Spleen (tissue), 11 donors: ENCODE results near the gene PRCD. TPM values are rescaled to one million over a fixed set of nuclear protein-coding genes. Genes with fewer than 3 reads are reported as not detected.

ENCODE experiments used
- DNase-seq: peaks from one replicate; pipeline ENCODE4 v3.0.0-alpha.2; 2020
- H3K27ac ChIP-seq, 8 donors: fragments of 200-600 bp; sonication (generic) in 7 of 8; 1 replicate in 4 of 8; 2 replicates in 4 of 8; pipeline versions ENCODE4 v1.5.0 to v1.8.0; 2016 to 2021; ENCODE audit warnings: inconsistent platforms in 4 of 8, mild to moderate bottlenecking in 4 of 8, moderate library complexity in 1 of 8
- H3K27me3 ChIP-seq, 7 donors: fragments of 200-600 bp; sonication (generic) in 6 of 7; replicated peaks in 1 of 7; 1 replicate in 4 of 7; 2 replicates in 3 of 7; pipeline versions ENCODE4 v1.5.0 to v1.8.0; 2016 to 2021; ENCODE audit warnings: inconsistent platforms in 3 of 7, mild to moderate bottlenecking in 1 of 7
- H3K36me3 ChIP-seq, 6 donors: fragments of 200-600 bp; sonication (generic) in 5 of 6; 1 replicate in 4 of 6; 2 replicates in 2 of 6; pipeline versions ENCODE4 v1.5.0 to v1.8.0; 2016 to 2021; ENCODE audit warnings: inconsistent platforms in 2 of 6
- H3K4me1 ChIP-seq, 6 donors: fragments of 200-600 bp; sonication (generic) in 5 of 6; 1 replicate in 3 of 6; 2 replicates in 3 of 6; pipeline versions ENCODE4 v1.5.0 to v1.8.0; 2016 to 2021; ENCODE audit warnings: inconsistent platforms in 3 of 6
- H3K4me3 ChIP-seq, 8 donors: fragments of 200-600 bp; sonication (generic) in 7 of 8; 1 replicate in 4 of 8; 2 replicates in 4 of 8; pipeline versions ENCODE4 v1.5.0 to v1.8.0; 2016 to 2021; ENCODE audit warnings: inconsistent platforms in 4 of 8, mild to moderate bottlenecking in 4 of 8, moderate library complexity in 2 of 8
- H3K9me3 ChIP-seq, 8 donors: fragments of 200-600 bp; sonication (generic) in 7 of 8; 1 replicate in 4 of 8; 2 replicates in 4 of 8; pipeline versions ENCODE4 v1.5.0 to v1.8.0; 2016 to 2021; ENCODE audit warnings: inconsistent platforms in 4 of 8
- CTCF ChIP-seq, 11 experiments: fragments of 200-600 bp in 7 of 11; fragments of 450-650 bp in 4 of 11; sonication (generic) in 4 of 11; IDR thresholded peaks in 8 of 11; conservative IDR thresholded peaks in 3 of 11; 1 replicate in 7 of 11; 2 replicates in 4 of 11; pipeline versions ENCODE4 v1.4.0 to v1.8.0; 2016 to 2021; ENCODE audit warnings: antibody characterized with exemption in 11 of 11, inconsistent platforms in 4 of 11, mild to moderate bottlenecking in 1 of 11
- POLR2A ChIP-seq, 3 donors: fragments of 450-650 bp; IDR thresholded peaks; one replicate each; pipeline ENCODE4 v1.5.1; 2017; ENCODE audit warnings: antibody characterized with exemption in 3 of 3, mild to moderate bottlenecking in 1 of 3
- POLR2AphosphoS5 ChIP-seq, 3 donors: sonication (generic); formaldehyde crosslinking; IDR thresholded peaks; one replicate each; pipeline ENCODE4 v1.5.1; 2017; ENCODE audit warnings: antibody characterized with exemption in 3 of 3
- WGBS, 5 donors: extraction: QIAGEN DNeasy Blood & Tissue Kit in 3 of 5; methylation state at CpG; one replicate each; pipeline versions ENCODE4 v1.1.5 to v1.1.7; 2013 to 2018; 5-methylcytosine and 5-hydroxymethylcytosine counted together
- intact Hi-C: fragments of 100-400 bp; cut with DNase I; formaldehyde crosslinking; loops from one replicate; pipeline ENCODE4 v1.15.0; 2023; ENCODE audit warnings: low total_unique reads
- polyA plus RNA-seq, 3 donors: library from polyadenylated mRNA; stranded (reverse); fragments of 200-250 nt; gene quantifications; one replicate each; pipeline ENCODE4 v1.2.1, GENCODE V29; 2013
- total RNA-seq, 7 donors: library from RNA; depleted of rRNA in 3 of 7; stranded (reverse); fragments of >200 nt in 3 of 7; fragmentation: NEBNext Ultra II Directional in 4 of 7; extraction: Animal tissue kit (Norgen Biotek cat#: 25700) in 4 of 7; gene quantifications; one replicate each; pipeline versions ENCODE4 v1.1.0 to v1.2.1, GENCODE V29; 2016 to 2021
- donor health status: healthy with polysubstance abuse.
- donor health status: DM: no; HTN: no; CAD: no; lungs with moderate emphysema.
- donor health status: DM: no; HTN: no; CAD: no.
- donor health status: Bipolar disorder and iron deficiency.
- donor health status: healthy.
- donor health status: DM: no; HTN: no; CAD: no.
- donor health status: DM: yes; HTN: yes; CAD: no.

The PRCD gene
- total and polyA plus RNA-seq, 10 donors = 3.5 to 54.1 (median 11.8) TPM

GRCh38 chr17:76574166-76574565, 34.3 kb downstream of the PRCD start:
- peaks cover 0 to 15% (median 4%) of the 10 kb centered on the region in 6 donors for H3K4me1 ChIP-seq
- H3K27me3 ChIP-seq = no peaks in the 10 kb centered on the region
- intact Hi-C loops = no loop called here
- no peak overlapping the region for H3K4me3 ChIP-seq
- no peak for TF ChIP-seq CTCF (IDR thresholded peaks at IDR 0.05 in 8 of 11, conservative IDR thresholded peaks at IDR 0.05 in 3 of 11)
- TF ChIP-seq POLR2A (IDR thresholded peaks at IDR 0.05) = no peak
- no peak for TF ChIP-seq POLR2AphosphoS5 (IDR thresholded peaks at IDR 0.05)
- no peak overlapping the region for H3K27ac ChIP-seq
- 88 to 96% (median 94%) methylated on average over 10 to 11 of the region's 11 CpGs for whole genome bisulfite sequencing, 5 donors
- H3K9me3 ChIP-seq = no peaks in the 10 kb centered on the region
- H3K36me3 ChIP-seq = peaks cover 0 to 7% (median 0%) of the 10 kb centered on the region in 6 donors
- no peak for DNase-seq

- Histone ChIP-seq H3K27me3 (no peaks in the 10 kb centered on the region), H3K36me3 (peaks cover 0 to 7% (median 0%) of the 10 kb centered on the region in 6 donors), H3K27ac (no peak overlapping the region), H3K4me1 (peaks cover 0 to under 1% (median 0%) of the 10 kb centered on the region in 6 donors), H3K9me3 (no peaks in the 10 kb centered on the region), H3K4me3 (no peak overlapping the region)
- intact Hi-C loops = no loop called here
- TF ChIP-seq POLR2A (IDR thresholded peaks at IDR 0.05) = no peak
- no peak for TF ChIP-seq CTCF (IDR thresholded peaks at IDR 0.05 in 8 of 11, conservative IDR thresholded peaks at IDR 0.05 in 3 of 11)
- TF ChIP-seq POLR2AphosphoS5 (IDR thresholded peaks at IDR 0.05) = no peak
- no peak for DNase-seq
- 62 to 70% (median 64%) methylated on average over 5 of the region's 5 CpGs for WGBS, 5 donors
Measured at GRCh38 chr17:76575570-76575969, 35.7 kb downstream of the PRCD start.

GRCh38 chr17:76576189-76576588, 36.3 kb downstream of the PRCD start:
- no peak for DNase-seq
- no peaks in the 10 kb centered on the region for H3K27me3 ChIP-seq
- no peak for TF ChIP-seq POLR2AphosphoS5 (IDR thresholded peaks at IDR 0.05)
- TF ChIP-seq CTCF (IDR thresholded peaks at IDR 0.05 in 8 of 11, conservative IDR thresholded peaks at IDR 0.05 in 3 of 11) = no peak
- no peak for TF ChIP-seq POLR2A (IDR thresholded peaks at IDR 0.05)
- H3K4me3 ChIP-seq = no peak overlapping the region
- WGBS, 5 donors = 71 to 90% (median 85%) methylated on average over 9 of the region's 9 CpGs
- H3K27ac ChIP-seq = no peak overlapping the region
- H3K4me1 ChIP-seq = no peaks in the 10 kb centered on the region
- peaks cover 0 to 7% (median 0%) of the 10 kb centered on the region in 6 donors for H3K36me3 ChIP-seq
- H3K9me3 ChIP-seq = no peaks in the 10 kb centered on the region
- intact Hi-C loops = no loop called here

- no peak for TF ChIP-seq POLR2A (IDR thresholded peaks at IDR 0.05)
- TF ChIP-seq POLR2AphosphoS5 (IDR thresholded peaks at IDR 0.05) = no peak
- no peak for TF ChIP-seq CTCF (IDR thresholded peaks at IDR 0.05 in 8 of 11, conservative IDR thresholded peaks at IDR 0.05 in 3 of 11)
- no peaks in the 10 kb centered on the region for H3K36me3 ChIP-seq
- H3K4me1 ChIP-seq = no peaks in the 10 kb centered on the region
- intact Hi-C loops = no loop called here
- H3K27me3 ChIP-seq = no peaks in the 10 kb centered on the region
- WGBS, 5 donors = 84 to 100% (median 95%) methylated on average over 7 of the region's 7 CpGs
- H3K4me3 ChIP-seq = no peak overlapping the region
- no peak overlapping the region for H3K27ac ChIP-seq
- no peaks in the 10 kb centered on the region for H3K9me3 ChIP-seq
- DNase-seq = no peak
Measured at GRCh38 chr17:76577876-76578275, 38.0 kb downstream of the PRCD start.
